ENCODE results near the gene MGST2. TPM values are rescaled to one million over a fixed set of nuclear protein-coding genes. Genes with fewer than 3 reads are reported as not detected.

MGST2 gene
- total RNA-seq, 3 donors from 2014 or later, result 64.3 to 134 (median 119) TPM

- Histone ChIP-seq H3K36me3 (ENCODE audit: low read depth) (no peaks in the 10 kb centered on the region), H3K4me1 (ENCODE audit: low read depth) (peaks cover 9% of the 10 kb centered on the region), H3K4me3 (no peak overlapping the region), H3K9me3 (no peaks in the 10 kb centered on the region)
- intact Hi-C loops (cut with DNase I, micrococcal nuclease), result loop anchor here (10.0 kb wide), 2 partner anchors 52 to 162 kb away; no protein-coding TSS in a partner anchor
- peak; percentile 69 for TF ChIP-seq CTCF (IDR thresholded peaks at IDR 0.05)
- DNase-seq (peak in 1 of 3 donors; percentile 63), ATAC-seq (peak; percentile 89)
These were observed 8.8 kb upstream of the MGST2 start for GRCh38 chr4:139656614-139657486.

- no peak overlapping the region for H3K4me3 ChIP-seq
- H3K36me3 ChIP-seq (ENCODE audit: low read depth), result no peaks in the 10 kb centered on the region
- ATAC-seq (no peak), DNase-seq (no peak)
- TF ChIP-seq CTCF (IDR thresholded peaks at IDR 0.05), result no peak
- intact Hi-C loops (cut with DNase I, micrococcal nuclease), result loop anchor here (10.0 kb wide), 2 partner anchors 53 to 163 kb away; no protein-coding TSS in a partner anchor
- H3K4me1 ChIP-seq (ENCODE audit: low read depth), result peaks cover 11% of the 10 kb centered on the region
- H3K9me3 ChIP-seq, result no peaks in the 10 kb centered on the region
These were observed 7.4 kb upstream of the MGST2 start for GRCh38 chr4:139658185-139658584.

DNA sequence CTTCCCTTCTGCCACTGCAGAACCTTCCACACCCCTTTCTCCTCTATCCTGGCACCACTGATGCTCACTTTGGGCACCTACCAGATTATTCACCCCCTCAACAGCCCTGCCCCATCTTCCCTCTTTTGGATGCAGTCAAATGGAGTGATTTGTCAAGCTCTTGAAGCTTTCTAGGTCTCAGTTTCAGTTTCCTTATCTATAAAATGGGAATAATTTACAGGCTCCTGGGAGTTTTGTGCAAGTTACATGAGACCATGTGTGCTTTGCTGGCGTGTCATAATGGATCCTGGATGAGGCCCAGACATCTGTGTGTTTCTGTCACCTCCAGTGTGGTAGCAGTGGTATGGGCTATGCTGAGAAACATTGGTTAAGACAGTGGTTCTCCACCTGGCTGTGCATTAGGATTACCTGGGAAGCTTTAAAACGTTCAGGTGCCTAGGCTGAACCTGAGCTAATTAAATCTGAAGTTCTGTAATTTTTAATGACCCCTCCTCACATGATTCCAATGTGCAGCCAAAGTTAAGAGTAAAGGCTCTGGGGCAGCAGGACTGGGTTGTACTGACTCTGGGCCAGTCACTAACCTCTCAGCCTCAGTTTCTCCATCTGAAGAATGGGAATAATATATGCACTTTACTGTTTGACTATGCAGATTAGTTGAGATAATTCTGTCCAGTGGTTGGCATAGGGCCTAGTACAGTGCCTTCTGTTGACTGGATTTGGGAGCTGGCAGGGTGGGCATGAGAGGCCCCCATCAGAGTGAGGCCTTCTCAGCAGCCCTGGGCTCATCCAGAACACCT is 6.8 kb upstream of the MGST2 start:
- intact Hi-C loops (cut with DNase I, micrococcal nuclease), result loop anchor here (10.0 kb wide), 2 partner anchors 54 to 164 kb away; no protein-coding TSS in a partner anchor
- Histone ChIP-seq H3K4me3 (no peak overlapping the region), H3K36me3 (ENCODE audit: low read depth) (no peaks in the 10 kb centered on the region), H3K9me3 (no peaks in the 10 kb centered on the region), H3K4me1 (ENCODE audit: low read depth) (peaks cover 15% of the 10 kb centered on the region)
- DNase-seq (no peak), ATAC-seq (no peak)
- no peak for TF ChIP-seq CTCF (IDR thresholded peaks at IDR 0.05)

DNA sequence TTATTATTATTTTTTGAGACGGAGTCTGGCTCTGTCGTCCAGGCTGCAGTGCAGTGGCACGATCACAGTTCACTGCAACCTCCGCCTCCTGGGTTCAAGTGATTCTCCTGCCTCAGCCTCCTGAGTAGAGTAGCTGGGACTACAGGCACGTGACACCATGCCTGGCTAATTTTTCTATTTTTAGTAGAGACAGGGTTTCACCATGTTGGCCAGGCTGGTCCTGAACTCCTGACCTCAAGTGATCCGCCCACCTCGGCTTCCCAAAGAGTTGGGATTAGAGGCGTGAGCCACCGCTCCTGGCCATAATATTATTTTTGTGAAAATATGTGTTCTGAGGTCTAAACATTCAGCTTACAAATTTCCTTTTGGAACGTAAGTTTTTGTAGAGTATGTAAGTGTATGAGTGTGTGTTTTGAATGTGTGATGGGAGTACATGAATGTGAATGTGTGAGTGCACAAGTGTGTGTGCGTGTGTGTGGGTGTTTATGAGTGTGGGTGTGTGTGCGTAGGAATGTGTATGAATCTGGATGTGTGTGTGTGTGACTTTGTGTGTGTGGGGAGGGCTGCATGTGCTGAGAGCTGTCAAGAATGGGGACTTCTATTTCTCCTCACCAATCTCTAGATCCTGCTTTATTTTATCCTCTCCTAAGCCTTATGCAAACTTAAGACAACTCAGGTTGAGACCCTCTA is 5.7 kb upstream of the MGST2 start:
- Histone ChIP-seq H3K4me3 (no peak overlapping the region), H3K36me3 (ENCODE audit: low read depth) (no peaks in the 10 kb centered on the region), H3K4me1 (ENCODE audit: low read depth) (peaks cover 21% of the 10 kb centered on the region), H3K9me3 (no peaks in the 10 kb centered on the region)
- ATAC-seq, result no peak
- TF ChIP-seq CTCF (IDR thresholded peaks at IDR 0.05), result no peak
- intact Hi-C loops (cut with DNase I, micrococcal nuclease), result loop anchor here (10.0 kb wide), 2 partner anchors 55 to 165 kb away; no protein-coding TSS in a partner anchor
- no peak for DNase-seq

DNA sequence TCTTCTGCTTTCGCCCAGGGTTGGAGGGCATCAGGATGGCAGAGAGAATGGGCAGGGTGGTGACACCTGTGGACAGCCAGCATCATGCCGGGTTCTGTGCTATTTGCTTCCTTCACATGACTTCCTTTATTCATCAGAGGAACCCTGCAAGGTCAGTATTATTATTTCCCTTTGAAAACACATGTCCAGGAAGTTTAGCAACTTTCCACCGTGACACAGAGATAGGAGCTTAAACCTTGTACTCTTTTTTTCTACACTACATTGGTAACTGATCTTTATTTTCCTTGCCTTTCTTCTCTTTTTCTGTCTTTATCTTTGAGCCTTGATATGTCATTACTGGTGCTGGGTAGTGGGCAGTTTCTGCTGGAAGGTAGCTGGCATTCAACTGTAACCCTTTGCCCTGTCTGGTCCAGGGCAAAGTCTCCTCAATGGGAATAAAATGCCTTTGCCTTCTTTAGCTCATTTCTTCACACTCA is 5.0 kb upstream of the MGST2 start:
- no peaks in the 10 kb centered on the region for H3K9me3 ChIP-seq
- no peak for DNase-seq
- intact Hi-C loops (cut with DNase I, micrococcal nuclease), result no loop called here
- H3K36me3 ChIP-seq (ENCODE audit: low read depth), result no peaks in the 10 kb centered on the region
- no peak overlapping the region for H3K4me3 ChIP-seq
- ATAC-seq, result peak; percentile 26
- peaks cover 25% of the 10 kb centered on the region for H3K4me1 ChIP-seq (ENCODE audit: low read depth)
- no peak for TF ChIP-seq CTCF (IDR thresholded peaks at IDR 0.05)
